GF-D8 (cell line): ENCODE measurements around the gene TGFB1I1.
"Not testable (repeated sequence)": the region's sequence is repeated elsewhere in the genome, so short reads cannot be mapped to it uniquely, and the experiment has no call there.

Experiments
- DNase-seq: peaks from one replicate; lab custom pipeline; 2025; lab: John Stamatoyannopoulos, UW

Gene TGFB1I1

DNA sequence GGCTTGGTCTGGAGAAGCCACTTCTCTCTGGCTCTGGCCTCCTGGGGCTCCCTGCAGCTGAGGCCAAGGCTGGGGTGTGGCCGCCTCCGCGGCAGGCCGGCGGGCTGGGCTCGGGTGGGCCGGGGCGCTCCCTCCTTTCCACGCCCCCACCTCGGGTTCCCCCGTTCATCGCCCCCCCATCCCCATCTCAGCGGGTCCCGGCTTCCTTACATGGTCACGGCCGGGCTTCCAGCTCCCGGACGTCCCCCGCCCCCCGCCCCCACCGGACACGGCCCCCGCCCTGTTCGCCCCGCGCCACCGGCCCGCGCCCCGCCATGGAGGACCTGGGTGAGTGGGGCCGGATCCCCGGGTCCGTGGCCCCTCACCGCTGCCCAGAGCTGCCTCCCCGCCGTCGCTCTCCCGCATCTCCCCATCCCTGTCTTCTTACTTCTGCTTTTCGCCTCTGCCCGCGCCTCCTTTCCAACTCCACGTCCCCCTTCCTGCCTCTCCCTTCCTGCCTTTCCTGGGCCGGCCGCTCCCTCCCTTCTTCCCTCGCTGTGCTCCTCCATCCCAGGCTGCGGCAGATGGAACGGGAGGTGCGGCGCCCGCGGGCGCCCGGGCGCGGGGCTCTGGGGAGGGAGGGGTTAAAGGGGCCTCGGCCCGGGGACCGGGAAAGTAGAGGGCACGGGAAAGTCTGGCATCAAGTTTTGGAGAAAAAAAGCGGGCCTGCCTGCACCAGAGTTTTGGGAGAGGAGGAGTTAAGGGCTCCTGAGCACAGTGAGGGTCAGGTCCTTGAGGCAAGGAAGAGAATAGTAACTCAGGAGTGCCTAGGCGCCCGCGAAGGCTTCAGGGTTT lies at the start of gene TGFB1I1:
TGFB1I1 (plus strand) TSS at position 278 of the 834 bp plus-strand sequence; CDS start at position 315, 37 bp downstream.
- DNase-seq, result no peak

DNA sequence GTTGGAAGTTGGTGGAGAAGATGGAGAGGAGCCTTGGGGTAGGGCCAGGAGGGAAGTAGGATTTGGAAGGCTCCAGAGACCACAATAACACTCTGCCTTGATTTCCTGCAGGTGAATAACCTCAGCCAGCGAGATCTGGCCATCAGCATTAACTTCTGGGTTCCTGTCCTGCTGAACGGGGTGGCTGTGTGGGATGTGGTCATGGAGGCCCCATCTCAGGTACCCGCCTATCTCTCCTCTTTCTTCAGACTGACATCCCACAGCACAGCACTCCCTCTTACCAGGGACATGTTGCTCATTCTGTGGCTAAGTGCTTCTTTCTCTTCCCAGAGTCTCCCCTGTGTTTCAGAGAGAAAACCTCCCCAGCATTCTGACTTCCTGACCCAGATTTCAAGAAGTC lies 48.7 kb upstream of the TGFB1I1 start:
- DNase-seq, result no peak

DNA sequence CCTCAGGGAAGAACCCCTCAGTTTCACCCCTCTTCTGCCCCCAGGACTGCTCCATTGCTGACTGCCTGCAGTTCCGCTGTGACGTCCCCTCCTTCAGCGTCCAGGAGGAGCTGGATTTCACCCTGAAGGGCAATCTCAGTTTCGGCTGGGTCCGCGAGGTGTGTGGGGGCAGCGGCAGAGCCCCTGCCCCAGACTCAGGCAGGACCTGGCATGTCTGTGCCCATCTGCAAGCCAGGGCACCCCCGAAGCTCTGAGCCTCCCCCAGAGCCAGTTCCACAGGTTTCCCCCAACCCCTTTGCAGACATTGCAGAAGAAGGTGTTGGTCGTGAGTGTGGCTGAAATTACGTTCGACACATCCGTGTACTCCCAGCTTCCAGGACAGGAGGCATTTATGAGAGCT lies 48.2 kb upstream of the TGFB1I1 start:
- no peak for DNase-seq

GRCh38 chr16:31427441-31428278 lies 44.3 kb upstream of the TGFB1I1 start:
- DNase-seq, result no peak

DNA sequence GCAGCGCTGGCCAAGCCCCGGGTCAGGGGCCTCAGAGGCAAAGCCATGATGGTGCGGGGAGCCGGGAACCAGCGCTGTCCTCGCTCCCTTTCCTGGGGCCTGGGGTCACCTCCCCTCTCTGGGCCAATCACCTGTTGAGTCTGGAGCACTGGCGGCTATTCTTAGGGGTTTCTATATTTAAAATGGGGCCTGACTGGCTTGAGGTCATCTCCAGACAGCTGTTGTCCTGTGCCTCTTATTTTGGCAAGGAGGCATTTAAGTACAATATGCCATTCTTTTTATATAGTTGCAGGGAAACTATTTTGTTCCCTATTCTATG lies 43.7 kb upstream of the TGFB1I1 start, which contains the start of gene COX6A2:
COX6A2 (minus strand) TSS at position 82 of the 319 bp plus-strand sequence; CDS start at position 47, 35 bp downstream.
- no peak for DNase-seq

GRCh38 chr16:31428638-31429247 lies 43.2 kb upstream of the TGFB1I1 start:
- no peak for DNase-seq

- no peak for DNase-seq
These were observed 42.6 kb upstream of the TGFB1I1 start for GRCh38 chr16:31429314-31429713.

DNA sequence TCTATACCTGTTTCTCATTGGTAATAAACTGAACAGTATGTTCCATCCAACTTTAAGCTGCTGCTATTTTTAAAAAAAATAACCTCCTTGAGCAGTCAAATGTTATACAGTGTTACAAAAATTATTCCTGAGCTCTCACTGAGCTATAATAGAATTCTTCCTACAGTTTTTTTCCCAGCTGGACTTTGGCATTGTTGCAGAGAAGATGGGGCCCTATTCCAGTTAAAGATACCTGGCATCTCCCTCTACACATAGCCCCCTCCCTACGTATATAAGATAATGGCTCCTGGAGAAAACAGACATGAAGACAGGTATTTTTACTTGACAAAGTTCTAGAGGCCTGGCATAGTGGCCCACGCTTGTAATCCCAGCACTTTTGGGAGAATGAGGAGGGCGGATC lies 42.2 kb upstream of the TGFB1I1 start:
- no peak for DNase-seq

DNA sequence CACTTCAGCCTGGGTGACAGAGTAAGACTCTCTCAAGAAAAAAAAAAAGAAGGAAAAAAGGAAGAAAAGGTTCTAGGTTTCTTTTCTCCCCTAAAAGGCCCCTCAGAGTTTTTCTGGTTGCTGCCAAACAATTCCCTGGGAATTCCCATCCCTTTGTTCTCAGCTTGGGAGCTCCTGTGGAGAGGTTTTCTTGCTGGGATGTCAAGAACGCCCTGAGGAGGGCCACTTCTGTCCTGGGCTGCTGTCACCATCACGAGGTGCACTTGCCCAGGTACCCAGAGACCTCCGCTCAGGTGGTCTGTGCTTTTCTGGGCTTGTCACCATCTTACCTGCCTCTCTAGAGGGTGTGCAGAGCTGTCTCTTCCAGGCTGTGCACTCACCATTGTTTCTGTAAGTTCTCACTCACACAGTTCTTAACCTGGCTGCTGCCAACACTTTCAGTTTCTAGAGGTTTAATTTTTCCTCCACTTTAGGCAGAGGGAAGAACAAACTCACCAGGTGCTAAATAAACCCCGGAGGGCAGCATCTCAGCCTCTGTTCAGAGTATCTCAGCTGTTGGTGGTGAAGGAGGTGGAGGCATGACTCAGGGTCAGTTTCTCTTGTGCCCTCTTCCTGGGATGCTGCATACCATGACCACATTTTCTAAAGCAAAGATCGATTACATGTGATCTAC lies 41.4 kb upstream of the TGFB1I1 start:
- DNase-seq, result no peak

DNA sequence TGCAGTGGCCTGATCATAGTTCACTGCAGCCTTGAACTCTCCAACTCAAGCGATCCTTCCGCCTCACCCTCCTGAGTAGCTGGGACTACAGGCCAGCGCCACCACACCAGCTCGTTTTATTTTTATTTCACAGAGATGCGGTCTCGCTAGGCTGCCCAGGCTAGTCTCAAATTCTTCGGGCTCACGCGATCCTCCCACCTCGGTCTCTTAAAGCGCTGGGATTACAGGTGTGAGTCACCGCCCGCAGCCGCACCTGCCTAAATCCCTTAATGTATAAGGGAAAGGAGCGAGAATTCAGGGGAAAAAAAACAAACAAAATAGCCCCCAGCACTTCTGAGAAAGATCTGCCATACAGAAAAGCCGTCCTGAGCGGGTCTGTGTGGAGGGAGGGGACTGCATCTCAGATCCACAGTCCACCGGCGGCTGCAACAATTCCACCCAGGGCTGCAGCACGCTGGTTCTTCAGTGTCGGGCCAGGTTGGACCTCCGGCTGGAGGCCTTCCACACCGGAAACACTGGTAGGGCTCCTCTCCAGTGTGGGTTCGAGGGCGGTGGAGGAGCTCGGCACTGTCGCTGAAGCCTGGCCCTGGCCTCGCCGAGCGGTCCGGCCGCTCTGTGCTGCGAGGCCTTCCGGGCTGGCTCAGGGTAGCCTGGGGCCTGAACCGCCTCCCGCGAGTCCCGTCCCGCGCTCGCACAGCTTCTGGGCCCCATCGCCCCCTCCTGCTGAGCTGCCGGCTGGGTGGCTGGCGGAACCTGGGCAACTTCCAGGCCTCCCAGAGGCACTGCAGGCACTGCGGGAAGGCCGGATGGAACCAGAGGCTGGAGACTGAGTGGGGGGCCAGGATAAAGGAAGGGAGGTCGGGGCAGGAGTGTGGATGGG lies 36.4 kb upstream of the TGFB1I1 start:
- no peak for DNase-seq

DNA sequence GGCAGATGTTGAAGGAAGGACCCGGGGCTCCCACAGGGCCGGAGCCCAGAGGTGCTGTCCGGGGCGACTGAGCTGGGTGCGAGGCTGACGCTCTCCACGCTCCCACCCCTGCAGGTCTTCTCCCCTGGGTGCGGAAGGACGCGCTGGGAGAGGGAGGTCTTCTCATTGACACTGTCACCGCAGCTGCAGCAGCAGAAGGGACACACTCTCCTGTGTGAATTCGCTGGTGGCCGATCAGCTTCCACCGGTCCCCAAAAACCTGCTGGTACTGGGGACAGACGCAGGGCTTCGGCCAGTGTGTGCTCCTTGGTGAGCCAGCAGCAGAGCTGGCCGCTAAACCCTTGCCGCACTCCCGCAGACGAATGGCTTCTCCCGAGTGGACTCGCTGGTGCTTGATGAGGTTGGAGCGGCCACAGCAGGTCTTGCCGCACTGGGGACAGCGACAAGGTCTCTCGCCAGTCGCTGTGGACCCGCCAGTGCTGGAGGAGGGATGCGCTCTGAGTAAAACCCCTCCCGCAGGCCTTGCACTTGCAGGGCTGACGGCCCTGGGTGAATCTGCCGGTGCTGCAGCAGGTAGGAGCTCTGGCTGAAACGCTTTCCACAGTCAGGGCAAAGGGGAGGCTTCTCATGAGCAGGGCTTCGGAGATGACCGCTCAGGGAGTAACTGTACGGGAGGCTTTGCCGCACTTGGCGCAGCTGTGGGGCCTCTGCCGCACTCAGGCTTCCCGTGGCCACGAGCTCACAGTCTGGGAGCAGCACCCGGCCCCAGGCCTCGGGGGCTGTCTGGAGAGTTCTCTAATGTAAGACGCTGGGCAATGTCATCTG lies 35.5 kb upstream of the TGFB1I1 start:
- no peak for DNase-seq

GRCh38 chr16:31438414-31438813 lies 33.5 kb upstream of the TGFB1I1 start:
- no peak for DNase-seq

DNA sequence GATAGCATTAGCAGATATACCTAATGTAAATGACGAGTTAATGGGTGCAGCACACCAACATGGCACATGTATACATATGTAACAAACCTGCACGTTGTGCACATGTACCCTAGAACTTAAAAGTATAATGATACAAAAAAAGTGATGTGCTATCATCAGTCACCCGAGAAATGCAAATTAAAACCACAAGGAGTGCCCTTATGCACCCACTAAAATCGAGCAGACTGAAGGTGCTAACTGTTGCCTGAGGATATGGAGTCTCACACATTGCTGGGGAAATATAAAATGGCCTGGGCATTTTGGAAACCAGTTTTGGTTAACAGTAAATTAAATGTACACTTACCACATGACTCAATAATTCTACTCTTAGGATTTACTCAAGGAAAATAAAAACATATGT lies 32.9 kb upstream of the TGFB1I1 start:
- DNase-seq, result not testable (repeated sequence)

DNA sequence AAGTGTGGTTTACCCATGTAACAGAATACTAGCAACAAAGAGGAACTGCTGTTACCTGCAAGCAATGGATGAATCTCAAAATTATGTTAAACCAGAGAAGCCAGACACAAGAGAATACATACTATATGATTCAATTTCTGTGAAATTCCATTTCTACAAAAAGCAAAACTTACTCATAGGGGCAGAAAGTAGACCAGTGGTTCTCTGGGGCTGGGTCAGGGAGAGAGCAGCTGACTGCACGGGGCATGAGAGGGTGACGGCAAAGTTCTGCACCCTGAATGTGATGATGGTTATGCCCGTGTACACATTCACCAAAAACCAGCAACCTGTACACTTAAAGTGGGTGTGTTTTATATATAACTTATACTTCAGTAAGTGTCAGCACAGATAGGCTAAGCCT lies 32.4 kb upstream of the TGFB1I1 start:
- DNase-seq, result no peak

DNA sequence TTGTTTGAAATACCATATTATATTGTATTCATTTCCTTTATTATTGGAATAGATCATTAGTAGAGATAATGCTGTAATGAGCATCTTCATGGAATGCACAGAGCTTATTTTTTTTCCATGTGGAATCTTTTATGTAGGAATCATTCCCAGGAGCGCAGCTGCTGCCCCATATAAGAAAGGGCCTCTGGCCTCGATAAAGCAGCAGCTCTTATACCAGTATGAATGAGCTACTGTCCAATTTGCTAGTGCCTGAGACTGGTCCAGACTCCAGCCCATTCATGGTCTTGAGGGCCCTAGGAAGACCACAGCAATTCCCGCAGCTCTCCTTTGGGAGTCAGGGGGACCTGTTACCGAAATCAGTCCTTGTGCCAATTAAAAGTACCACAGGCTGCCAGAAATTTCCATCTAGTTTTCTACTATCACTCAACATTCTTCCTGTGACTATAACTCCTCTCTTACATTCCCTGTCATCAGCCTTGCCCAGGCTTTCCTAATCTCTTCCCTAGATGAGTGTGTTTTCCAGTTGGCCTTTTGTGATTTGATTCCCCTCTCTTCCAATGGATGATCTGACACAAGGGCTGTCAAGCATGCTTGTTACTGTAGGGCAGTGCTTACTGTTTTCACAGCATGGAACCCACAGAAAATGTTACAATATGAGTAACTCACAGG lies 31.3 kb upstream of the TGFB1I1 start:
- no peak for DNase-seq

- no peak for DNase-seq
These were observed 30.0 kb upstream of the TGFB1I1 start for GRCh38 chr16:31441956-31442355.

- DNase-seq, result not testable (repeated sequence)
These were observed 26.0 kb upstream of the TGFB1I1 start for GRCh38 chr16:31445931-31446330.

- no peak for DNase-seq
These were observed 20.8 kb upstream of the TGFB1I1 start for GRCh38 chr16:31451201-31451600.

DNA sequence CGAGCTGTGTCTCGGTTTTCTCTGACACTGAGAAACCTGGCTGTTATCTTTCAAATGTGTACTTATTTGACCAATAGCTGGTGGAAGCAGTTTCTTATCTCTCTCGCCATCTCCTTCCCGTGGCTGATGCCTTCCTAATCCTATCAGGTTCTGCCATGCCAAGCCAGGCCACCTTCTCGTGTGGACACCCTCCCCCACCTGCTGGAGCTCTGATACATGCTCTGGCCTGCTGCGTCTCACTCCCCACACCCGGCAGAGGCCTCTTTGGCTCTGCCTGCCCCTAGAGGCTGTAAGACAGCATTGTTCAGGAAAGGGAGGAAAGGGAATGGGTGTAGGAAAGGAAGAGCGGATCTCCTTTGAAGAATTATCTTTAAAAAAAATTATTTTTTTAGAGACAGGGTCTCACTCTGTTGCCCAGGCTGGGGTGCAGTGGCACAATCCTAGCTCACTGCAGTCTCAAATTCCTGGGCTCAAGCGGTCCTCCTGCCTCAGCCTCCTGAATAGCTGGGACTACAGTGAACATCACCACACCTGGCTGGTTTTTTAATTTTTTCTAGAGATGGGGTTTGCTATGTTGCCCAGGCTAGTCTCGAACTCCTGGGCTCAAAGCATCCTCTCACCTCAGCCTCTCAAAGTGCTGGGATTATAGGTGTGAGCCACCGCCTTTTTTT lies 20.1 kb upstream of the TGFB1I1 start:
- no peak for DNase-seq
